Mucosa of descending colon (tissue), 3 donors: ENCODE measurements around the gene ZNF608. TPM values are rescaled to one million over a fixed set of nuclear protein-coding genes. Genes with fewer than 3 reads are reported as not detected.

ENCODE experiments used
- ATAC-seq: fragments of 200-7000 bp; cut with Tn5 transposase; one replicate; pipeline ENCODE4 v1.9.1; 2020; ENCODE audit warnings: mild to moderate bottlenecking, moderate library complexity
- DNase-seq, 3 donors: peaks; one replicate each; pipeline ENCODE4 v3.0.0-alpha.2; 2020
- H3K36me3 ChIP-seq: fragments of 200-600 bp; one replicate; pipeline ENCODE4 v1.8.0; 2021; ENCODE audit warnings: low read depth, mild to moderate bottlenecking
- H3K4me1 ChIP-seq: fragments of 200-600 bp; one replicate; pipeline ENCODE4 v1.8.0; 2021; ENCODE audit warnings: low read depth, mild to moderate bottlenecking
- H3K4me3 ChIP-seq: fragments of 200-600 bp; one replicate; pipeline ENCODE4 v1.8.0; 2021; ENCODE audit warnings: mild to moderate bottlenecking
- H3K9me3 ChIP-seq: fragments of 200-600 bp; one replicate; pipeline ENCODE4 v1.8.0; 2021; ENCODE audit warnings: mild to moderate bottlenecking
- intact Hi-C, 2 donors: fragments of 100-400 bp; cut with DNase I in 1 of 2; cut with micrococcal nuclease in 1 of 2; formaldehyde crosslinking; loops; one replicate each; pipeline versions ENCODE4 v1.11.0 to v1.11.1; 2022; cut with DNase I, micrococcal nuclease
- total RNA-seq, 3 donors: library from RNA; stranded (reverse); fragmentation: NEBNext Ultra II Directional in 2 of 3; extraction: Animal tissue kit (Norgen Biotek cat#: 25700) in 2 of 3; gene quantifications; one replicate each; pipeline versions ENCODE4 v1.2.1 to v1.2.4, GENCODE V29; 2021 to 2023
- TF ChIP-seq, protein P1 (sequence below): fragments of 200-600 bp; IDR thresholded peaks from one replicate; pipeline ENCODE4 v1.8.0; 2022; ENCODE audit warnings: antibody characterized with exemption, mild to moderate bottlenecking
- donor health status: DM: no; HTN: no; CAD: no; lungs with moderate emphysema.
- donor health status: DM: no; HTN: no; CAD: no.
- donor health status: DM: no; HTN: yes; CAD: no.

Gene ZNF608
- total RNA-seq, 3 donors from 2014 or later = 19.7 to 32.3 (median 27.2) TPM

DNA sequence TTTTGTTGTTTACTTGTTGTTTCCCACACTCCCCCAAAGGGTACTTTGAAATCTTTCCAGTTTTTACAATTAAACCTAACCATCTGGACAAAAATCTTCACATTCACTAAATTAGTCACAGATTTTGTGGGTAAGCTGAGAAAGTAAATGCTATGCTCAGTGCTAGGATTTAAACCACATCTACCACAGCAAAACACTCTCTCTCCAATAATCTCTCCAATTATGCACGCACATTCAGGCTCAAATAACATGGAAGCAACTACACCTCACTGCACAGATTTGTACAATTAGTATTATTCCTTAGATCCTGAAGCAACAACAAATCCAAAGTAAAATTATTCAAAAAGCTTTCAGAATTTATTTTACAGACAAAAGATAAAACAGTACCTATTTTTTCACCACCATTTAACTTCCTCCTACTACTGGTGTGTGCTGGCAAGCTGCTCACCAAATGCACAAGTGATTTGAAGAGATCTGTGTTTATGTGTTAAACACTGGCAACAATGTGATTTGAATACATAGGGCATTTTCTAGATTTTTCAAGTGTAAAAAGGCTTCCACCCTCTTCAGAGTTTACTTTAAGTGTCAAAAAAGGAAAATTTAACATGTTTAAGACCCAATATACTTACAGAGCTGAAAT is 16.6 kb downstream of the ZNF608 start:
- H3K4me3 ChIP-seq = no peak overlapping the region
- H3K4me1 ChIP-seq = peaks cover 14% of the 10 kb centered on the region
- no peaks in the 10 kb centered on the region for H3K36me3 ChIP-seq
- no peak for DNase-seq
- ATAC-seq = no peak
- intact Hi-C loops = no loop called here
- TF ChIP-seq, protein P1, sequence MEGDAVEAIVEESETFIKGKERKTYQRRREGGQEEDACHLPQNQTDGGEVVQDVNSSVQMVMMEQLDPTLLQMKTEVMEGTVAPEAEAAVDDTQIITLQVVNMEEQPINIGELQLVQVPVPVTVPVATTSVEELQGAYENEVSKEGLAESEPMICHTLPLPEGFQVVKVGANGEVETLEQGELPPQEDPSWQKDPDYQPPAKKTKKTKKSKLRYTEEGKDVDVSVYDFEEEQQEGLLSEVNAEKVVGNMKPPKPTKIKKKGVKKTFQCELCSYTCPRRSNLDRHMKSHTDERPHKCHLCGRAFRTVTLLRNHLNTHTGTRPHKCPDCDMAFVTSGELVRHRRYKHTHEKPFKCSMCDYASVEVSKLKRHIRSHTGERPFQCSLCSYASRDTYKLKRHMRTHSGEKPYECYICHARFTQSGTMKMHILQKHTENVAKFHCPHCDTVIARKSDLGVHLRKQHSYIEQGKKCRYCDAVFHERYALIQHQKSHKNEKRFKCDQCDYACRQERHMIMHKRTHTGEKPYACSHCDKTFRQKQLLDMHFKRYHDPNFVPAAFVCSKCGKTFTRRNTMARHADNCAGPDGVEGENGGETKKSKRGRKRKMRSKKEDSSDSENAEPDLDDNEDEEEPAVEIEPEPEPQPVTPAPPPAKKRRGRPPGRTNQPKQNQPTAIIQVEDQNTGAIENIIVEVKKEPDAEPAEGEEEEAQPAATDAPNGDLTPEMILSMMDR = no peak
- no peaks in the 10 kb centered on the region for H3K9me3 ChIP-seq

DNA sequence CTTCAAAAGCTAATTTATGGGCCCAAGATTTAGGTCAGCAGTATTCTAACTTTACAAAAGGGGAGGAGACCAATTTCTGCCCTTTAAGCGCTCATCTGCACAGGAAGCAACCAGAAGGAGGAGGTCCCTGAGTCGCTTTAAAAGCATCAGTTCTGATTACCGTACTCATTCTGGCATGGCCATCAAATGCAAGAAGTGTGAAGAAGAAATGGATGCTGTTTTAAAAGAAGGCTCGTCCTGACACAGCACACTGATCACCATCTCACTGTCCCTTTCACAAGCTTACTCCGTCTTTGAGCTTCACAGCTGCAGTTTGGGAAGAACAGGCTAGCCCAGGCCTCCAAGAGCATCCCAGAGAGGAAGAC is 17.5 kb downstream of the ZNF608 start:
- TF ChIP-seq, protein P1 = no peak
- intact Hi-C loops = no loop called here
- Histone ChIP-seq H3K9me3 (no peaks in the 10 kb centered on the region), H3K4me1 (peaks cover 8% of the 10 kb centered on the region), H3K36me3 (no peaks in the 10 kb centered on the region), H3K4me3 (no peak overlapping the region)
- ATAC-seq (no peak), DNase-seq (no peak)

DNA sequence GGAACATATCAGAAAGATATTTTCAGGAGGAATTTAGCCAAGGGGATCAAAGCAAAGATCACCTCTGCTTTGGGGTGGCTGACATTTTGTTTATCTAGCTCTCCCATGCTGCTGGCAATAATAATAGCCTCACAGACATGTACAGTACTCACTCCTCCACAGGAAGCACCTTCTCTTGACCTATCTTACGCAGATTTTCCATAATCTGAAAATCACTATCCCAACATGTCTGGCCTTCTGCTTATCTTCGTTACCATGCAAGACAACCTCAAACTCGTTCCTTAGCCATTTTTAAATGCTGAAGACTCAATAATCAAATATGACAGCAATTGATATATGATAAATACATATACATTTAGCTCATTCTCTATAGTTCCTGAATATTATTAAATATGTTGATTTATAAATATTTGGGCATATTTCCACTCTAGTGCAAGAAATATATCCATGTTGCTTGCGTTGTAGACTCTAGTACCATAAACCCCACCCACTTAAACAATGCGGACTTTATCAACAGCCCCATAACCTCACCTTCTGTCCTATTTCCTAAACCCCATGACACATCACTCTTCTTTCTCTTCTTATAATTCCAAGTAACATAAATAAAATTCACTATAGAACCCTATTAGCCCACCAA is 18.0 kb downstream of the ZNF608 start:
- TF ChIP-seq, protein P1 = no peak
- no peak overlapping the region for H3K4me3 ChIP-seq
- no peaks in the 10 kb centered on the region for H3K36me3 ChIP-seq
- ATAC-seq = no peak
- DNase-seq = no peak
- no peaks in the 10 kb centered on the region for H3K9me3 ChIP-seq
- H3K4me1 ChIP-seq = peaks cover 8% of the 10 kb centered on the region
- intact Hi-C loops = no loop called here

DNA sequence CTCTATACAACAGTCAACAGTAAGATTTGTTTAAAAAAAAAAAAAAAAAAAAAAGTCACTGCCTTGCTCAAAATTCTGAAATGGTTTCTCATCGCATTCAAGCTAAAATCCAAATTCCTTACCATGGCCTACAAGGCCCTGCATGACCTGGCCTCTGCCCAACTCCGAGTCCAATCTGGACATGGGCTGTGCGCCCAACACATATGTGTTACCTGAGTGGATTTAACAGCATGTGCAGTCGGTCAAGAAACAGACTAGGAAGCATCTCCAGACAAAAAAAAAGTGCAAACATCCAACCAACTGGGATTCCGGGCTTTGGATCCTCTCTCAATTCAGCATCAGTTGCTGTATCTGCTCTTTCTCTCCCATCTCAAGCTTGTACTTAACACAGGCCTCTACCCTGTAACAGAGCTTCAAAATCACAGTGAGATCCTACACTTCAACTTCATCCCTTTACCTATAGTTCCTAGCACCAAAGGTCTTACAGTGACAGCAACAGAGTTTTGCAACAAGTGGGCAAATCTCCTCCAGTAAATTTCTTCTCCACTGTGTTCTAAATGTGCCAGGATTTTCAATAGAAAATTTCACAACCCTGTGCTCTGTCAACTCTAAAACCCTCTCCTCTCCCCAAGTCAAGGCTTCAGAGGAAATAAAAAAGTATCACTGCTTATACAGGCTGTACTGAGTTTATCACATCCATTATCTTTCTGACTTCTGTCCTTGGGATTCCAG is 19.6 kb downstream of the ZNF608 start:
- ATAC-seq (no peak), DNase-seq (no peak)
- TF ChIP-seq, protein P1 = no peak
- intact Hi-C loops = no loop called here
- Histone ChIP-seq H3K4me3 (no peak overlapping the region), H3K9me3 (no peaks in the 10 kb centered on the region), H3K4me1 (peaks cover 8% of the 10 kb centered on the region), H3K36me3 (no peaks in the 10 kb centered on the region)

DNA sequence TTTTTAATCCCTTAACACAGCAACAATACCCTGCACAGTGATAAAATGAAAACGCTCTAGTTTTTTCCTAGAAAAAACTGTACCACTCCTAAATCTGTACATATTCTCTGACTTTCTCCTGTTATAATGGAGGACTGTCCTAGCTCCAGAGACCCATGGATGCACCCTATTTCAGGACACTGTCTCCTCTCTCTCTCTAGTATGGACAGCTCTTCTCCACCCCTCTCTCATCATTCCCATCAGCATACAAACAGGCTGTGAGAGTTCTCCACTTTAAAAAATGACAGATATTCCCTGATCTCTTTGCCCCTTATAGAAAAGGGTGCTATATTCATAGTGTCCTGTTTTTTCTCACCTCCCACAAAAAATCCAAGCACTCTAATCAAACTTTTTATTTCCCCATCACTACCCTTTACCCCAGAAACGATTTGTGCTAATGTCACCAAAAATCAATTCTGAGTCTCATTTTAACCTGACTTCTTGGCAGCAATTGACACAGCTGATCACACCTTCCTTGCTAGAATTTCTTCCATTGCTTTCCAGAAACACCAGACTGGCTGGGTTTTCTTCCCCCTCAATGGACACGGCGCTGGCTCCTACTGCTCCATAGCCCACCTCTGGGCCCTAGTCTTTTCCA is 20.7 kb downstream of the ZNF608 start:
- TF ChIP-seq, protein P1 = no peak
- Histone ChIP-seq H3K4me1 (peaks cover 13% of the 10 kb centered on the region), H3K36me3 (no peaks in the 10 kb centered on the region), H3K9me3 (no peaks in the 10 kb centered on the region), H3K4me3 (no peak overlapping the region)
- ATAC-seq = no peak
- intact Hi-C loops = no loop called here
- no peak for DNase-seq
